K562 (cell line): Measurements from ENCODE around the gene GDF15. TPM values are rescaled to one million over a fixed set of nuclear protein-coding genes. Genes with fewer than 3 reads are reported as not detected.

Experiments used
- polyA plus RNA-seq, 8 experiments: library from polyadenylated mRNA; depleted of rRNA in 4 of 8; stranded (reverse) in 5 of 8; unstranded in 3 of 8; fragments of >200 nt; fragmentation: Nextera tagmentation in 2 of 8; fragmentation: Illumina TruSeq in 1 of 8; extraction: Ambion mirVana in 2 of 8; extraction: Trizol in 1 of 8; gene quantifications; 2 replicates each; pipeline versions ENCODE4 v1.2.1 to v1.2.3, GENCODE V29; 2011 to 2014; ENCODE audit warnings: inconsistent platforms in 1 of 8, missing spikeins in 1 of 8
- total RNA-seq, 7 experiments: library from RNA; depleted of rRNA in 6 of 7; stranded (reverse); fragments of >200 nt in 6 of 7; fragmentation: Illumina TruSeq in 2 of 7; extraction: Trizol in 2 of 7; gene quantifications; 2 replicates each; pipeline versions ENCODE4 v1.2.1 to v1.2.3, GENCODE V29; 2011 to 2021; ENCODE audit warnings: low replicate concordance in 1 of 7
- TF ChIP-seq, protein P1 (sequence below): fragments of 450-650 bp; IDR thresholded peaks from 2 replicates; pipeline ENCODE4 v1.6.1; 2016; ENCODE audit warnings: mild to moderate bottlenecking, moderate library complexity
- TF ChIP-seq, protein P2 (sequence below): fragments of 200-600 bp; sonication (generic); IDR thresholded peaks from one replicate; pipeline ENCODE4 v1.6.1; 2012; ENCODE audit warnings: mild to moderate bottlenecking, low read depth, low read length, inconsistent platforms

Gene GDF15
- total and polyA plus RNA-seq, 9 of the 15 experiments (the other 6 are each of a cell fraction or from before 2014, with no cell fraction given), result 2.3 to 82.4 (median 12.5) TPM

- TF ChIP-seq, protein P1, sequence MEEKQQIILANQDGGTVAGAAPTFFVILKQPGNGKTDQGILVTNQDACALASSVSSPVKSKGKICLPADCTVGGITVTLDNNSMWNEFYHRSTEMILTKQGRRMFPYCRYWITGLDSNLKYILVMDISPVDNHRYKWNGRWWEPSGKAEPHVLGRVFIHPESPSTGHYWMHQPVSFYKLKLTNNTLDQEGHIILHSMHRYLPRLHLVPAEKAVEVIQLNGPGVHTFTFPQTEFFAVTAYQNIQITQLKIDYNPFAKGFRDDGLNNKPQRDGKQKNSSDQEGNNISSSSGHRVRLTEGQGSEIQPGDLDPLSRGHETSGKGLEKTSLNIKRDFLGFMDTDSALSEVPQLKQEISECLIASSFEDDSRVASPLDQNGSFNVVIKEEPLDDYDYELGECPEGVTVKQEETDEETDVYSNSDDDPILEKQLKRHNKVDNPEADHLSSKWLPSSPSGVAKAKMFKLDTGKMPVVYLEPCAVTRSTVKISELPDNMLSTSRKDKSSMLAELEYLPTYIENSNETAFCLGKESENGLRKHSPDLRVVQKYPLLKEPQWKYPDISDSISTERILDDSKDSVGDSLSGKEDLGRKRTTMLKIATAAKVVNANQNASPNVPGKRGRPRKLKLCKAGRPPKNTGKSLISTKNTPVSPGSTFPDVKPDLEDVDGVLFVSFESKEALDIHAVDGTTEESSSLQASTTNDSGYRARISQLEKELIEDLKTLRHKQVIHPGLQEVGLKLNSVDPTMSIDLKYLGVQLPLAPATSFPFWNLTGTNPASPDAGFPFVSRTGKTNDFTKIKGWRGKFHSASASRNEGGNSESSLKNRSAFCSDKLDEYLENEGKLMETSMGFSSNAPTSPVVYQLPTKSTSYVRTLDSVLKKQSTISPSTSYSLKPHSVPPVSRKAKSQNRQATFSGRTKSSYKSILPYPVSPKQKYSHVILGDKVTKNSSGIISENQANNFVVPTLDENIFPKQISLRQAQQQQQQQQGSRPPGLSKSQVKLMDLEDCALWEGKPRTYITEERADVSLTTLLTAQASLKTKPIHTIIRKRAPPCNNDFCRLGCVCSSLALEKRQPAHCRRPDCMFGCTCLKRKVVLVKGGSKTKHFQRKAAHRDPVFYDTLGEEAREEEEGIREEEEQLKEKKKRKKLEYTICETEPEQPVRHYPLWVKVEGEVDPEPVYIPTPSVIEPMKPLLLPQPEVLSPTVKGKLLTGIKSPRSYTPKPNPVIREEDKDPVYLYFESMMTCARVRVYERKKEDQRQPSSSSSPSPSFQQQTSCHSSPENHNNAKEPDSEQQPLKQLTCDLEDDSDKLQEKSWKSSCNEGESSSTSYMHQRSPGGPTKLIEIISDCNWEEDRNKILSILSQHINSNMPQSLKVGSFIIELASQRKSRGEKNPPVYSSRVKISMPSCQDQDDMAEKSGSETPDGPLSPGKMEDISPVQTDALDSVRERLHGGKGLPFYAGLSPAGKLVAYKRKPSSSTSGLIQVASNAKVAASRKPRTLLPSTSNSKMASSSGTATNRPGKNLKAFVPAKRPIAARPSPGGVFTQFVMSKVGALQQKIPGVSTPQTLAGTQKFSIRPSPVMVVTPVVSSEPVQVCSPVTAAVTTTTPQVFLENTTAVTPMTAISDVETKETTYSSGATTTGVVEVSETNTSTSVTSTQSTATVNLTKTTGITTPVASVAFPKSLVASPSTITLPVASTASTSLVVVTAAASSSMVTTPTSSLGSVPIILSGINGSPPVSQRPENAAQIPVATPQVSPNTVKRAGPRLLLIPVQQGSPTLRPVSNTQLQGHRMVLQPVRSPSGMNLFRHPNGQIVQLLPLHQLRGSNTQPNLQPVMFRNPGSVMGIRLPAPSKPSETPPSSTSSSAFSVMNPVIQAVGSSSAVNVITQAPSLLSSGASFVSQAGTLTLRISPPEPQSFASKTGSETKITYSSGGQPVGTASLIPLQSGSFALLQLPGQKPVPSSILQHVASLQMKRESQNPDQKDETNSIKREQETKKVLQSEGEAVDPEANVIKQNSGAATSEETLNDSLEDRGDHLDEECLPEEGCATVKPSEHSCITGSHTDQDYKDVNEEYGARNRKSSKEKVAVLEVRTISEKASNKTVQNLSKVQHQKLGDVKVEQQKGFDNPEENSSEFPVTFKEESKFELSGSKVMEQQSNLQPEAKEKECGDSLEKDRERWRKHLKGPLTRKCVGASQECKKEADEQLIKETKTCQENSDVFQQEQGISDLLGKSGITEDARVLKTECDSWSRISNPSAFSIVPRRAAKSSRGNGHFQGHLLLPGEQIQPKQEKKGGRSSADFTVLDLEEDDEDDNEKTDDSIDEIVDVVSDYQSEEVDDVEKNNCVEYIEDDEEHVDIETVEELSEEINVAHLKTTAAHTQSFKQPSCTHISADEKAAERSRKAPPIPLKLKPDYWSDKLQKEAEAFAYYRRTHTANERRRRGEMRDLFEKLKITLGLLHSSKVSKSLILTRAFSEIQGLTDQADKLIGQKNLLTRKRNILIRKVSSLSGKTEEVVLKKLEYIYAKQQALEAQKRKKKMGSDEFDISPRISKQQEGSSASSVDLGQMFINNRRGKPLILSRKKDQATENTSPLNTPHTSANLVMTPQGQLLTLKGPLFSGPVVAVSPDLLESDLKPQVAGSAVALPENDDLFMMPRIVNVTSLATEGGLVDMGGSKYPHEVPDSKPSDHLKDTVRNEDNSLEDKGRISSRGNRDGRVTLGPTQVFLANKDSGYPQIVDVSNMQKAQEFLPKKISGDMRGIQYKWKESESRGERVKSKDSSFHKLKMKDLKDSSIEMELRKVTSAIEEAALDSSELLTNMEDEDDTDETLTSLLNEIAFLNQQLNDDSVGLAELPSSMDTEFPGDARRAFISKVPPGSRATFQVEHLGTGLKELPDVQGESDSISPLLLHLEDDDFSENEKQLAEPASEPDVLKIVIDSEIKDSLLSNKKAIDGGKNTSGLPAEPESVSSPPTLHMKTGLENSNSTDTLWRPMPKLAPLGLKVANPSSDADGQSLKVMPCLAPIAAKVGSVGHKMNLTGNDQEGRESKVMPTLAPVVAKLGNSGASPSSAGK, result peak; percentile 81
- TF ChIP-seq, protein P2, sequence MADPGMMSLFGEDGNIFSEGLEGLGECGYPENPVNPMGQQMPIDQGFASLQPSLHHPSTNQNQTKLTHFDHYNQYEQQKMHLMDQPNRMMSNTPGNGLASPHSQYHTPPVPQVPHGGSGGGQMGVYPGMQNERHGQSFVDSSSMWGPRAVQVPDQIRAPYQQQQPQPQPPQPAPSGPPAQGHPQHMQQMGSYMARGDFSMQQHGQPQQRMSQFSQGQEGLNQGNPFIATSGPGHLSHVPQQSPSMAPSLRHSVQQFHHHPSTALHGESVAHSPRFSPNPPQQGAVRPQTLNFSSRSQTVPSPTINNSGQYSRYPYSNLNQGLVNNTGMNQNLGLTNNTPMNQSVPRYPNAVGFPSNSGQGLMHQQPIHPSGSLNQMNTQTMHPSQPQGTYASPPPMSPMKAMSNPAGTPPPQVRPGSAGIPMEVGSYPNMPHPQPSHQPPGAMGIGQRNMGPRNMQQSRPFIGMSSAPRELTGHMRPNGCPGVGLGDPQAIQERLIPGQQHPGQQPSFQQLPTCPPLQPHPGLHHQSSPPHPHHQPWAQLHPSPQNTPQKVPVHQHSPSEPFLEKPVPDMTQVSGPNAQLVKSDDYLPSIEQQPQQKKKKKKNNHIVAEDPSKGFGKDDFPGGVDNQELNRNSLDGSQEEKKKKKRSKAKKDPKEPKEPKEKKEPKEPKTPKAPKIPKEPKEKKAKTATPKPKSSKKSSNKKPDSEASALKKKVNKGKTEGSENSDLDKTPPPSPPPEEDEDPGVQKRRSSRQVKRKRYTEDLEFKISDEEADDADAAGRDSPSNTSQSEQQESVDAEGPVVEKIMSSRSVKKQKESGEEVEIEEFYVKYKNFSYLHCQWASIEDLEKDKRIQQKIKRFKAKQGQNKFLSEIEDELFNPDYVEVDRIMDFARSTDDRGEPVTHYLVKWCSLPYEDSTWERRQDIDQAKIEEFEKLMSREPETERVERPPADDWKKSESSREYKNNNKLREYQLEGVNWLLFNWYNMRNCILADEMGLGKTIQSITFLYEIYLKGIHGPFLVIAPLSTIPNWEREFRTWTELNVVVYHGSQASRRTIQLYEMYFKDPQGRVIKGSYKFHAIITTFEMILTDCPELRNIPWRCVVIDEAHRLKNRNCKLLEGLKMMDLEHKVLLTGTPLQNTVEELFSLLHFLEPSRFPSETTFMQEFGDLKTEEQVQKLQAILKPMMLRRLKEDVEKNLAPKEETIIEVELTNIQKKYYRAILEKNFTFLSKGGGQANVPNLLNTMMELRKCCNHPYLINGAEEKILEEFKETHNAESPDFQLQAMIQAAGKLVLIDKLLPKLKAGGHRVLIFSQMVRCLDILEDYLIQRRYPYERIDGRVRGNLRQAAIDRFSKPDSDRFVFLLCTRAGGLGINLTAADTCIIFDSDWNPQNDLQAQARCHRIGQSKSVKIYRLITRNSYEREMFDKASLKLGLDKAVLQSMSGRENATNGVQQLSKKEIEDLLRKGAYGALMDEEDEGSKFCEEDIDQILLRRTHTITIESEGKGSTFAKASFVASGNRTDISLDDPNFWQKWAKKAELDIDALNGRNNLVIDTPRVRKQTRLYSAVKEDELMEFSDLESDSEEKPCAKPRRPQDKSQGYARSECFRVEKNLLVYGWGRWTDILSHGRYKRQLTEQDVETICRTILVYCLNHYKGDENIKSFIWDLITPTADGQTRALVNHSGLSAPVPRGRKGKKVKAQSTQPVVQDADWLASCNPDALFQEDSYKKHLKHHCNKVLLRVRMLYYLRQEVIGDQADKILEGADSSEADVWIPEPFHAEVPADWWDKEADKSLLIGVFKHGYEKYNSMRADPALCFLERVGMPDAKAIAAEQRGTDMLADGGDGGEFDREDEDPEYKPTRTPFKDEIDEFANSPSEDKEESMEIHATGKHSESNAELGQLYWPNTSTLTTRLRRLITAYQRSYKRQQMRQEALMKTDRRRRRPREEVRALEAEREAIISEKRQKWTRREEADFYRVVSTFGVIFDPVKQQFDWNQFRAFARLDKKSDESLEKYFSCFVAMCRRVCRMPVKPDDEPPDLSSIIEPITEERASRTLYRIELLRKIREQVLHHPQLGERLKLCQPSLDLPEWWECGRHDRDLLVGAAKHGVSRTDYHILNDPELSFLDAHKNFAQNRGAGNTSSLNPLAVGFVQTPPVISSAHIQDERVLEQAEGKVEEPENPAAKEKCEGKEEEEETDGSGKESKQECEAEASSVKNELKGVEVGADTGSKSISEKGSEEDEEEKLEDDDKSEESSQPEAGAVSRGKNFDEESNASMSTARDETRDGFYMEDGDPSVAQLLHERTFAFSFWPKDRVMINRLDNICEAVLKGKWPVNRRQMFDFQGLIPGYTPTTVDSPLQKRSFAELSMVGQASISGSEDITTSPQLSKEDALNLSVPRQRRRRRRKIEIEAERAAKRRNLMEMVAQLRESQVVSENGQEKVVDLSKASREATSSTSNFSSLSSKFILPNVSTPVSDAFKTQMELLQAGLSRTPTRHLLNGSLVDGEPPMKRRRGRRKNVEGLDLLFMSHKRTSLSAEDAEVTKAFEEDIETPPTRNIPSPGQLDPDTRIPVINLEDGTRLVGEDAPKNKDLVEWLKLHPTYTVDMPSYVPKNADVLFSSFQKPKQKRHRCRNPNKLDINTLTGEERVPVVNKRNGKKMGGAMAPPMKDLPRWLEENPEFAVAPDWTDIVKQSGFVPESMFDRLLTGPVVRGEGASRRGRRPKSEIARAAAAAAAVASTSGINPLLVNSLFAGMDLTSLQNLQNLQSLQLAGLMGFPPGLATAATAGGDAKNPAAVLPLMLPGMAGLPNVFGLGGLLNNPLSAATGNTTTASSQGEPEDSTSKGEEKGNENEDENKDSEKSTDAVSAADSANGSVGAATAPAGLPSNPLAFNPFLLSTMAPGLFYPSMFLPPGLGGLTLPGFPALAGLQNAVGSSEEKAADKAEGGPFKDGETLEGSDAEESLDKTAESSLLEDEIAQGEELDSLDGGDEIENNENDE, result no peak
Observed at GRCh38 chr19:18379803-18380747, 5.9 kb upstream of the GDF15 start (continued).
